Neural progenitor cell (in vitro differentiated cells): ENCODE results near the gene TDRD9.

Experiments
- CTCF ChIP-seq: fragments of 200-600 bp; sonication (generic); IDR thresholded peaks from 2 replicates; pipeline ENCODE4 v1.5.1; 2017; ENCODE audit warnings: antibody characterized with exemption, mild to moderate bottlenecking
- EZH2 ChIP-seq: fragments of 200-600 bp; sonication (generic); IDR thresholded peaks from 2 replicates; pipeline ENCODE4 v1.6.1; 2017; ENCODE audit warnings: antibody characterized with exemption, mild to moderate bottlenecking, moderate library complexity

DNA sequence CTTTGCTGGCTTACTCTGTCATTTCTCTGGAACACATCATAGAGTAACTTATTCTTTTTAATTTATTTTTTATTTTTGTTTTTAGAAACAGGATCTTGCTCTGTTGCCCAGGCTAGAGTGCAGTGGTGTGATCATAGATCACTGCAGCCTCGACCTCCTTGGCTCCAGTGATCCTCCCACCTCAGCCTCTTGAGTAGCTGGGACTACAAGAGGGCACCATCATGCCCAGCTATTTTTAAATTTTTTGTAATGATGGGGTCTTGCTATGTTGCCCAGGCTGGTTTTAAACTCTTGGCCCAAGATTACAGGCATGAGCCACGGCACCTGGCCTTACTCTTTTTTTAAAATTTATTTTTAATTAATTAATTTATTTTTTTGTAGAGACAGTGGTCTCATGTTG is 46.3 kb downstream of the TDRD9 start:
- TF ChIP-seq CTCF (no peak), EZH2 (no peak)
